HepG2 (cell line): Measurements from ENCODE around the gene GDNF. TPM values are rescaled to one million over a fixed set of nuclear protein-coding genes. Genes with fewer than 3 reads are reported as not detected.
A peak's percentile ranks its signal among the peaks of the same experiment; 100 is the strongest.

Experiments
- CENPT ChIP-seq: sonication (generic); formaldehyde crosslinking; IDR thresholded peaks from 2 replicates; pipeline ENCODE4 v1.8.0; 2022; ENCODE audit warnings: low read depth, mild to moderate bottlenecking, moderate library complexity, missing genetic modification reagents
- DBP ChIP-seq: sonication (generic); formaldehyde crosslinking; IDR thresholded peaks from 2 replicates; pipeline ENCODE4 v1.4.0; 2020; ENCODE audit warnings: missing genetic modification reagents; ENCODE audit errors: not compliant biosample characterization
- HNF4G ChIP-seq, 2 experiments: sonication (generic) in 1 of 2; formaldehyde crosslinking in 1 of 2; IDR thresholded peaks; 2 replicates each; pipeline versions ENCODE4 v1.4.0 to v1.6.1; 2011 to 2020; ENCODE audit warnings: borderline replicate concordance in 2 of 2, low read depth in 2 of 2, mild to moderate bottlenecking in 2 of 2, low read length in 1 of 2, missing genetic modification reagents in 1 of 2, moderate library complexity in 1 of 2
- PHB2 ChIP-seq: fragments of 450-650 bp; IDR thresholded peaks from 2 replicates; pipeline ENCODE4 v1.6.1; 2018; ENCODE audit not compliant: partially characterized antibody
- PPARG ChIP-seq: conservative IDR thresholded peaks from 2 replicates; pipeline ENCODE4 v1.6.1; 2016; ENCODE audit warnings: missing biosample characterization, missing genetic modification reagents
- PRDM15 ChIP-seq: sonication (generic); formaldehyde crosslinking; IDR thresholded peaks from 2 replicates; pipeline ENCODE4 v1.4.0; 2020; ENCODE audit warnings: missing genetic modification reagents
- RFX3 ChIP-seq: IDR thresholded peaks from 2 replicates; pipeline ENCODE4 v1.6.1; 2016; ENCODE audit warnings: missing biosample characterization, missing genetic modification reagents
- TEAD3 ChIP-seq: optimal IDR thresholded peaks from 2 replicates; pipeline ENCODE3; 2016; ENCODE audit warnings: borderline replicate concordance
- TIGD3 ChIP-seq: sonication (generic); formaldehyde crosslinking; IDR thresholded peaks from 2 replicates; pipeline ENCODE4 v1.5.1; 2020; ENCODE audit warnings: mild to moderate bottlenecking, missing genetic modification reagents, borderline replicate concordance
- TMF1 ChIP-seq: sonication (generic); formaldehyde crosslinking; IDR thresholded peaks from 2 replicates; pipeline ENCODE4 v1.8.1; 2022; ENCODE audit warnings: low read depth, missing genetic modification reagents
- ZNF253 ChIP-seq: sonication (generic); formaldehyde crosslinking; IDR thresholded peaks from 2 replicates; pipeline ENCODE4 v1.8.0; 2022; ENCODE audit warnings: mild to moderate bottlenecking, missing genetic modification reagents, borderline replicate concordance
- ZNF34 ChIP-seq: sonication (generic); formaldehyde crosslinking; IDR thresholded peaks from 2 replicates; pipeline ENCODE4 v1.4.0; 2020; ENCODE audit warnings: mild to moderate bottlenecking, missing genetic modification reagents, borderline replicate concordance
- ZNF354B ChIP-seq: sonication (generic); formaldehyde crosslinking; IDR thresholded peaks from 2 replicates; pipeline ENCODE4 v1.8.0; 2022; ENCODE audit warnings: mild to moderate bottlenecking, missing genetic modification reagents
- ZNF597 ChIP-seq: sonication (generic); formaldehyde crosslinking; IDR thresholded peaks from 2 replicates; pipeline ENCODE4 v1.5.0; 2020; ENCODE audit warnings: missing genetic modification reagents
- polyA plus RNA-seq, 8 experiments: library from polyadenylated mRNA; depleted of rRNA in 3 of 8; stranded (reverse) in 7 of 8; unstranded in 1 of 8; fragments of >200 nt; fragmentation: Illumina TruSeq in 4 of 8; extraction: Trizol in 4 of 8; gene quantifications; 2 replicates each; pipeline versions ENCODE4 v1.2.1 to v1.2.3, GENCODE V29; 2011 to 2016; ENCODE audit warnings: low read depth in 4 of 8, missing spikeins in 1 of 8, mixed read lengths in 1 of 8; ENCODE audit not compliant: insufficient read depth in 1 of 8
- total RNA-seq, 5 experiments: library from RNA; depleted of rRNA; stranded (reverse); fragments of >200 nt; fragmentation: Illumina TruSeq; extraction: Trizol; gene quantifications; 2 replicates each; pipeline ENCODE4 v1.2.3, GENCODE V29; 2016; ENCODE audit warnings: low read depth in 1 of 5
- TF ChIP-seq, protein P1 (sequence below): IDR thresholded peaks from 2 replicates; pipeline ENCODE4 v1.6.1; 2018; ENCODE audit warnings: missing genetic modification reagents
- TF ChIP-seq, protein P2 (sequence below): sonication (generic); formaldehyde crosslinking; IDR thresholded peaks from 2 replicates; pipeline ENCODE4 v1.5.0; 2020; ENCODE audit warnings: mild to moderate bottlenecking, missing genetic modification reagents, moderate library complexity

GDNF gene
- total and polyA plus RNA-seq, 2 of the 13 experiments (the other 11 are each of a cell fraction or from before 2014, with no cell fraction given), result 0.24 to 0.46 TPM

- TF ChIP-seq PRDM15 (peak; percentile 90), ZNF34 (CRISPR knock-in tag) (no peak), RFX3 (CRISPR knock-in tag) (no peak), ZNF253 (CRISPR knock-in tag) (peak; percentile 87; the same call in 1 of the 2 replicates), PPARG (CRISPR knock-in tag) (no peak), DBP (CRISPR knock-in tag) (peak; percentile 61), ZNF354B (no peak), PHB2 (no peak), HNF4G (IDR thresholded peaks at IDR 0.05; ENCODE audit: borderline replicate concordance, low read depth, low read length) (no peak), HNF4G (CRISPR knock-in tag; IDR thresholded peaks at IDR 0.05; ENCODE audit: borderline replicate concordance, low read depth) (no peak), TEAD3 (CRISPR knock-in tag) (peak; percentile 10), TIGD3 (CRISPR knock-in tag) (0 out of 2 replicates have a peak, but pooled peaks have one; percentile 40), TMF1 (CRISPR knock-in tag) (0 out of 2 replicates have a peak, but pooled peaks have one; percentile 54), CENPT (CRISPR knock-in tag) (peak; percentile 75; the same call in 1 of the 2 replicates), ZNF597 (no peak)
- TF ChIP-seq, protein P1, sequence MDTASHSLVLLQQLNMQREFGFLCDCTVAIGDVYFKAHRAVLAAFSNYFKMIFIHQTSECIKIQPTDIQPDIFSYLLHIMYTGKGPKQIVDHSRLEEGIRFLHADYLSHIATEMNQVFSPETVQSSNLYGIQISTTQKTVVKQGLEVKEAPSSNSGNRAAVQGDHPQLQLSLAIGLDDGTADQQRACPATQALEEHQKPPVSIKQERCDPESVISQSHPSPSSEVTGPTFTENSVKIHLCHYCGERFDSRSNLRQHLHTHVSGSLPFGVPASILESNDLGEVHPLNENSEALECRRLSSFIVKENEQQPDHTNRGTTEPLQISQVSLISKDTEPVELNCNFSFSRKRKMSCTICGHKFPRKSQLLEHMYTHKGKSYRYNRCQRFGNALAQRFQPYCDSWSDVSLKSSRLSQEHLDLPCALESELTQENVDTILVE (CRISPR knock-in tag), result 0 out of 2 replicates have a peak, but pooled peaks have one; percentile 40
- TF ChIP-seq, protein P2, sequence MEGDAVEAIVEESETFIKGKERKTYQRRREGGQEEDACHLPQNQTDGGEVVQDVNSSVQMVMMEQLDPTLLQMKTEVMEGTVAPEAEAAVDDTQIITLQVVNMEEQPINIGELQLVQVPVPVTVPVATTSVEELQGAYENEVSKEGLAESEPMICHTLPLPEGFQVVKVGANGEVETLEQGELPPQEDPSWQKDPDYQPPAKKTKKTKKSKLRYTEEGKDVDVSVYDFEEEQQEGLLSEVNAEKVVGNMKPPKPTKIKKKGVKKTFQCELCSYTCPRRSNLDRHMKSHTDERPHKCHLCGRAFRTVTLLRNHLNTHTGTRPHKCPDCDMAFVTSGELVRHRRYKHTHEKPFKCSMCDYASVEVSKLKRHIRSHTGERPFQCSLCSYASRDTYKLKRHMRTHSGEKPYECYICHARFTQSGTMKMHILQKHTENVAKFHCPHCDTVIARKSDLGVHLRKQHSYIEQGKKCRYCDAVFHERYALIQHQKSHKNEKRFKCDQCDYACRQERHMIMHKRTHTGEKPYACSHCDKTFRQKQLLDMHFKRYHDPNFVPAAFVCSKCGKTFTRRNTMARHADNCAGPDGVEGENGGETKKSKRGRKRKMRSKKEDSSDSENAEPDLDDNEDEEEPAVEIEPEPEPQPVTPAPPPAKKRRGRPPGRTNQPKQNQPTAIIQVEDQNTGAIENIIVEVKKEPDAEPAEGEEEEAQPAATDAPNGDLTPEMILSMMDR (CRISPR knock-in tag), result peak; percentile 61
Measured at GRCh38 chr5:37840053-37841034, 503 bp upstream of the GDNF start (continued).
